ENCODE results near the gene GIPR.
"Not testable (repeated sequence)": the region's sequence is repeated elsewhere in the genome, so short reads cannot be mapped to it uniquely, and the experiment has no call there.

The GIPR gene, protein sequence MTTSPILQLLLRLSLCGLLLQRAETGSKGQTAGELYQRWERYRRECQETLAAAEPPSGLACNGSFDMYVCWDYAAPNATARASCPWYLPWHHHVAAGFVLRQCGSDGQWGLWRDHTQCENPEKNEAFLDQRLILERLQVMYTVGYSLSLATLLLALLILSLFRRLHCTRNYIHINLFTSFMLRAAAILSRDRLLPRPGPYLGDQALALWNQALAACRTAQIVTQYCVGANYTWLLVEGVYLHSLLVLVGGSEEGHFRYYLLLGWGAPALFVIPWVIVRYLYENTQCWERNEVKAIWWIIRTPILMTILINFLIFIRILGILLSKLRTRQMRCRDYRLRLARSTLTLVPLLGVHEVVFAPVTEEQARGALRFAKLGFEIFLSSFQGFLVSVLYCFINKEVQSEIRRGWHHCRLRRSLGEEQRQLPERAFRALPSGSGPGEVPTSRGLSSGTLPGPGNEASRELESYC
- 9.7 to 24.6 reads per million in 2 donors for total RNA-seq

- peak; percentile 49 for DNase-seq
These were observed at the start of gene GIPR for GRCh38 chr19:45667620-45668341. TSS of gene GIPR (plus strand) at chr19:45668221. CDS start at chr19:45669521, 1,300 bp downstream.

DNA sequence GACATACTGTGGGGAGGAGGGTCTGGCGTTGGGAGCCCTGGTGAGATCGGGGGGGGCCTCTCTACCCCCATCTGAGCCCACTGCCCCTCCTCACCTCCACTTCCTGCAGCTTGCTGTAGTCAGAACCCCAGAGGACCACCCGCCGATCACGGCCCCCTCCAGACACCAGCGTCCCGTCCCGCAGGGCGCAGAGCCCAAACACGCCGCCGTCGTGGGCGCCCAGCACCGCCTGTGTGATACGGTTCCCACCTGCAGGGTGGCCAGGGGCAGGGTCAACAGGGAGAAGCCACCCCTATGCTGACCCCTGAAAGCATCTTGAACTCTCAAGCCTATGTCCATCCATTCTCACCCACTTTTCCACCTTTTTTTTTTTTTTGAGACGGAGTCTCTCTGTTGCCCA is 46.6 kb upstream of the GIPR start:
- no peak for DNase-seq

GRCh38 chr19:45621976-45622503 is 46.0 kb upstream of the GIPR start:
- DNase-seq: no peak

DNA sequence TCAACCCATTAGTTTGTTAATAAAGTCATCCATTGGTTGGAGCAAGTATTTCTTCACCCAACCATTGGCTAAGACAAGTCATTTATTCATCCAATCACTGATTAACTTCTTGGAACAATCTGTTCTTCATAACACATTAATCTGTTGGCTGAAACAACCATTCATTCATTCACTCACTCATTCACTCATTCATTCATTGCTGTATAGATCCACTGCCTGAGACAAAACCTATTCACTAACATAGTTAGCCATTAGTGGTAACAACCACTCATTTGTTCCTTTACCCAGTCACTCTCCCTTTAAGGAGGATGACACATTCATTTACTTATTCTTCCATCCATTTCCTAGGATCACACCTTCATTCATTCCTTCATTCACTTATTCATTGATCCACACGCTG is 44.0 kb upstream of the GIPR start:
- DNase-seq: no peak

GRCh38 chr19:45628219-45628618 is 39.8 kb upstream of the GIPR start:
- DNase-seq: not testable (repeated sequence)

DNA sequence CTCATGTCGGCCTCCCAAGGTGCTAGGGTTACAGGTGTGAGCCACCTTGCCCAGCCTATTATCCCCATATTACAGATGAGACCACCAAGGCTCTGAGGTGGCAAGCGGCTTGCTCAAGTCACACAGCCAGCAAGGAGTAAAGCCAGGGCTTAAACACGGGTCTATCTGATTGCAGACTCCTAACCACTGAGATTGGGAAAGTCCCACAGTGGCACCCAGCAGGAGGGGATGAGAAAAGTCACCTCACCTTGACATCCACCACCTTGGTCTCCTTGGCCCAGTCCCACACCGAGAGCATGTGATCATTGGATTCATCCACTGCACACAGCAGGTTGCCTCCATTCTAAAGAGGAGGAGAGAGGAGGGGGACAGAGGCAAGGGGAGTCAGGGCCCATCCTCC is 38.3 kb upstream of the GIPR start:
- DNase-seq: no peak

DNA sequence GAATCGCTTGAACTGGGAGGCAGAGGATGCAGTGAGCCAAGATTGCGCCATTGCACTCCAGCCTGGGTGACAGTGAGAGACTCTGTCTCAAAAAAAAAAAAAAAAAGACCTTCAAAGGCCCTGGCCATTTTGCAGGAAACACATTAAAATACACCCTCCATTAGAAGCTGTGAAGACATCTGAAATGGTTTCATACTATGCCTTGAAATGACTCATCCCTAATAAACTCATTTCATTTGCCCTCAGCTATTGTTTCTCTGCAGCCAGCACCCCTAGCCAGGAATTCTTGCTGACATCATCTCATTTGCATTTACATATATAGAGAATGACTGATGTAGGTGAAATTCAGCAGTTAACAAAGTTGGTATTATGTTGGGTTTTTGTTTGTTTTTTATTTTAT is 37.6 kb upstream of the GIPR start:
- DNase-seq: no peak

DNA sequence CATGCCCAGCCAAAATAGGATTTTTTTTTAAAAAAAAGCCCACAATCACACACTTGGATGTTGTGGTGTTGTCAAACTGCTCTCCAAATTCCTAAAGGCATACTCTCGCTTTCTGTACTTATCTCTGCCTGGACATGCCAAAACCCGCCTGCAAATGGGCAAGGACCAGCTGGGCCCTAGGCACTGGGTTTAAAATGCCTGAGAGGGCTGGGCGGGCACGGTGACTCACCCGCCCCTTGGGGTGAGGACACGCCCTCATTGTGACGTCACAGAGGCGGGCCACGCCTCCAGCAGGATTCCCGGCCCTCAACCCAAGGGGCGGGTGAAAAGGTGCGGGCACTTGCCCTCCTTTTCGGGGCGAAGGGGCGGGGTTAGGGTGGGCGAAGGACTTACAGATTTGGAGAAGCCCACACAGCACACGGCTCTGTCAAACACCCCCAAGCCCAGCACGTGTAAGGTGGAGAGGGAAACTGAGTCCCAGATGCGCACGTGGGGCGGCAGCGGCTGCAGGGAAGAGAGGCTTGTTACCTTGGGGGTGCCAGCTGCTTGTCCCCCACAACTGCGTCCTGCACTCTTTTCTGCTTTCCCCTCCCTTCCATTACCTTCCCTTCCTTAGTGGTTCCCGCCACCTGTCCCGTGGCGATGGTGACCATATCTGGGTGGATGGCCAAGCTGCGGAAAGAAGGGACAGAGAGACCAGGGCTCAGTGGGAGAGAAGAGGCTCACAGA is 35.4 kb upstream of the GIPR start:
- DNase-seq: no peak

- DNase-seq: no peak
These were observed 31.7 kb upstream of the GIPR start for GRCh38 chr19:45636275-45636674.

DNA sequence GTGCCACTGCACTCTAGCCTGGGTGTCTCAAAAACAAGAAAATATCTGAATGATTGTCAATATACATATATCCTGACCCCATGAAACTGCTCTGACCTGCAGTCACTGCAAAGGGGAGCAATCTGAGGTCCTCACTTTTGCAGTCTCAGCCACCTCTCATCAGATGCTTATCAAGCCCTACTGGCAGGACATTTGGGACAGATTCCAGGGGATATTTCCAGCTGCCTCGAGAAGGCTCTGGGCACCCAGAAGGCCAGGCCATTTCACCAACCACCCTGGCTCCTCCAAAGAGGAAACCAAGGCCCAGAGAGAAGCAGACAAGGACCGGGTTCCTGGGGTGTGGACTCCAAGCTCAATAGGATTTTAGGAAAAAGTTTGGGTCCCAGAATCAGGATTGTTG is 31.1 kb upstream of the GIPR start:
- no peak for DNase-seq

DNA sequence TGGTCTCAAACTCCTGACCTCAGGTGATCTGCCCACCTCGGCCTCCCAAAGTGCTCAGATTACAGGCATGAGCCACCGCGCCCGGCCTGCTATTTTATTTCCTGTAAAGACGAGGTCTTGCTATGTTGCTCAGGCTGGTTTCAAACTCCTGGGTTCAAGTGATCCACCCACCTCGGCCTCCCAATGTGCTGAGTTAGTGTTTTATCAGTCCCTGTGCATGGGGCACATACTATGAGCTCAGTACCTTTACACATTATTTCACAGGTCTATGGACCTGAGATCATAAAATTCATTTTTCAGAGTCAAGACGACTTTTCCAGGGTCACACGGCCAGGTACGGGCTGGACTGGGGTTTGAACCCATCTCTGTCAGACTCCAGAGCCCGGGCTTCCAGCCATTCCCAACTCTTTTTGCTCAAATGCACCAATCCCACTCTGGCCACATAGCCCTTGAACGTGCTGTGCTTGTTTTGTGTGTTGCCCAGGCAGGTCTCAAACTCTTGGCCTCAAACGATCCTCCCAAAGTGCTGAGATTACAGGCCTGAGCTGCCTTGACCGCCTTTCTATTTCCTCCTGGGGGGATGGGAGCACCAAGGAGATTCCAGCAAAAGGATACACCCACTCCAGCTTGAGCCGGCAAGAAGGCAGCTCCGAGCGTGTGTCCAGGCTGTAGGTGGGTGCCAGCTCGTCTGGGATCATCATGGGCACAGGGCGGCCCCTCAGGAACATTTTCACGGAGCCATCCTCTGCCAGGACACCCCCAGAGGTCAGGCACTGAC is 29.9 kb upstream of the GIPR start:
- no peak for DNase-seq

GRCh38 chr19:45638930-45639729 is 28.9 kb upstream of the GIPR start, which contains the start of gene EML2:
TSS of gene EML2 (minus strand) at chr19:45639397. CDS start at chr19:45639376, 21 bp downstream.
- DNase-seq: peak; percentile 28

DNA sequence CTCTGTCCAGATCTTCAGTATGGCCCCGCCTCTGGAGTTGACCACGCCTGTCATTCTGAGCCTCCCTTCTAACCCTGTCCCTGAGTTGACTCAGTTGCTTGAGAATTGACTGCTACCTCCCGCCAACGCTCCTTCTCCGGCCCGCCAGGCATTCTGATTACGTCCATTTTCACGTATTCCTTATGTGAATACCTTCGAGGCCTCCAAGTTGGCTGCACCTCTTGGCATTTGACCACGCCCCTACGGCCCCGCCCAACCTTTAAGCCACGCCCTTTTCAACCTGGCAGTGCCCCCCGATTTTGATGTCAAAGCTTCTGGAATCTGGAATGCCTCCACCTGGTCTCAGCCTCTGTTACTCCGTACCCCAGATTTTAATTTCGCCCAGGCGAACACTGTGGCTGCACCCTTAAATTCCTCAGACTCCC is 27.2 kb upstream of the GIPR start:
- DNase-seq: no peak

DNA sequence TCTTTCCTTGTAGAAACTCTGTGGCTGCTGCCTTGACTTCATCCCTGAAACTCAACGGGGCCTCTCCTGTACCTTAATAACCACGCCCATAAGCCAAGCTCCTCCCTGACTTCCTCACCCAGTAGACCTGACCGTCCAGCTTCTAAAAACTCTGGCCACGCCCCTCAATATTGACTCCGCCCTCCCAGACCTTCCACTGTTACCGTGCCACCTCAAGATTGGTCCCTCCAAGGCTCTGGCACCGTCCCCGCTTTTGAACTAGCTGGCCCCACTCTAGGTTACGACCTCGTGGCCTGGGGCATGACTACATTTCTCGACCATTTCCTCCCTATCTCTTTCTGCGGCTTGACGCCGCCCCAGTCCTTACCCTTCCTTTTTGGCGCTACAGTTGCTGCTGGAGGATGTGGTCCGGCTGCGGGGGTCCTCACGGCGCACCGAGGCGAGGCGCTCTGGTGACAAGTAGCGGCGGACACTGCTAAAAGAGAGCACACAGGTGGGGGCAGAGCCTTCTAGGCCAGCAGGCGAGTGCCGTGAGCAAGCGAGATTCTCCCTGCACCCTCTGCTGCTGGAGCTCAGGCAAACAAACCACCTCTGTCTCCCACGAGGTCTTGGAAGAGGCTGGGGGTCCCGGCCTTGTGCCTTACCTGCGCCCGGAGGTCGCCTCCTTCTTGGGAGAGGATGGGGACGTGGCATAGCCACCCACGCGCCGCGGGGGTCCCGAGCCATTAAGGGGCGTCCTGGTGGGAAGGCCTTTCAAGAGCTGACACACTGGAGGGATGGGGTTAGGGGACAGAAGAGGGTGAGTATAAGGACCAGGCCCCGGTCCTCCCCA is 26.5 kb upstream of the GIPR start:
- DNase-seq: peak; percentile 26

- peak; percentile 63 for DNase-seq
These were observed 24.7 kb upstream of the GIPR start for GRCh38 chr19:45643024-45643926.

DNA sequence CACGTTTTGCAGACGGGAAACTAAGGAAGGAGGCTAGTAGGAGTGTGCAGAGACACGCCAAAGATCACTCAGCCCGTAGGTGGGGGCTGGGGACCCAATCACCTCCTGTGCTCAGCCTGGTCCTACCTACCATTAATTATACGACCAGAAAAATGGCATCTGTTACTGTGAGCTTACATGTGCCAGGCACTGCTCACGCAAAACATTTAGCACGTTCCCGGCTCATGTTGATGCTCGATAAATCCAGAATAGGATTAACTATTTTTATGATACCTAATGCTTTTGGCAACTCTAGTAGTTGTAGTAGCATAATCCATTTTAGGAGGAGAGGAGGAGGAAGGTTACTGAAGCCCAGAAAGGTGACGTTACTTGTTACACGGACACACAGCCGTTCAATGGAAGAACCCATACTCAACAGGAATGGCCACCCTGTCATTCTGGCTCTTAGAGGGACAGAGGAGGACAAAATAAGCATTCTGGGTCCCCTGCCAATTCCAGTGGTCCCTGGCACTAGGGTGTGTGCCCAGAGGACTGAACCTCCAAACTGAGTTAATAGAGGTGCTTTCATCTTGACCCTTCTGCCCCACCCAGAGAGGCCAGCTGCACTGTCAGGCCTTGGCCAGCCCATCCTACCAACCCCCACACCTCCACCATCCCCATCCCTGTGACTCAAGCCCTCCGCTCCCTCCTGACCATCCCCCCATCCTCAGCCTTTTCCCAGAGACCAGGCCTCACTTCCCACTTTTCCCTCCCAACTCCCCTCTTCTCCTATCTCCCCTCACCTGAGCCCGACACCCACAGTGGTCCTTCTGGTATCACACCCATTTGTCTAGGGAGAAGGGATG is 23.9 kb upstream of the GIPR start:
- DNase-seq: no peak

- DNase-seq: peak; percentile 43
These were observed 22.9 kb upstream of the GIPR start for GRCh38 chr19:45645068-45645630.

Data from activated gamma-delta T cell (primary cell).